ENCODE data around the gene GPRASP2. TPM values are rescaled to one million over a fixed set of nuclear protein-coding genes. Genes with fewer than 3 reads are reported as not detected.

The GPRASP2 gene
- total RNA-seq, 6 experiments from 2014 or later, result 3.4 to 8.3 (median 5.8) TPM

DNA sequence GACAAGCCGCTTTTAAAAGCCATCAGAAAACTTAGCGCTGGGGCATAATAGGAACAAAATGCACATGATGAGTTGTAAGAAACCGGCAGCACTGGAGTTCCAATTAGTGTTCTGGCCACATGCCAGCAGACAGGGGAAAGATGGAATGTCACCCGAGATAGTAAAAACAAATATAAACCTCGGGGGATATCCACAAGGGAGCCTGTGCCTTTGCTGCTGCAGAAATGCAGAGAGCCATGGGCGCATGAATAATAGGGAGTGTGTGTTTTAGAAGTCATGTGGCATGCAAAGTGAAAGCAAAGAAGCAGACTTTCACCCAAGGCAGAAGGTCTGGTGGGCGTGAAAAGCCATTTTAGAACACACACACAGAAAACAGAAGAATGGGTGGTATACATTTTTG is 27.4 kb downstream of the GPRASP2 start:
- no peak for TF ChIP-seq POLR2A (IDR thresholded peaks at IDR 0.05)
- TF ChIP-seq, protein P1, sequence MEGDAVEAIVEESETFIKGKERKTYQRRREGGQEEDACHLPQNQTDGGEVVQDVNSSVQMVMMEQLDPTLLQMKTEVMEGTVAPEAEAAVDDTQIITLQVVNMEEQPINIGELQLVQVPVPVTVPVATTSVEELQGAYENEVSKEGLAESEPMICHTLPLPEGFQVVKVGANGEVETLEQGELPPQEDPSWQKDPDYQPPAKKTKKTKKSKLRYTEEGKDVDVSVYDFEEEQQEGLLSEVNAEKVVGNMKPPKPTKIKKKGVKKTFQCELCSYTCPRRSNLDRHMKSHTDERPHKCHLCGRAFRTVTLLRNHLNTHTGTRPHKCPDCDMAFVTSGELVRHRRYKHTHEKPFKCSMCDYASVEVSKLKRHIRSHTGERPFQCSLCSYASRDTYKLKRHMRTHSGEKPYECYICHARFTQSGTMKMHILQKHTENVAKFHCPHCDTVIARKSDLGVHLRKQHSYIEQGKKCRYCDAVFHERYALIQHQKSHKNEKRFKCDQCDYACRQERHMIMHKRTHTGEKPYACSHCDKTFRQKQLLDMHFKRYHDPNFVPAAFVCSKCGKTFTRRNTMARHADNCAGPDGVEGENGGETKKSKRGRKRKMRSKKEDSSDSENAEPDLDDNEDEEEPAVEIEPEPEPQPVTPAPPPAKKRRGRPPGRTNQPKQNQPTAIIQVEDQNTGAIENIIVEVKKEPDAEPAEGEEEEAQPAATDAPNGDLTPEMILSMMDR (IDR thresholded peaks at IDR 0.05), result no peak
- Histone ChIP-seq H3K4me1 (no peaks in the 10 kb centered on the region), H3K27me3 (no peaks in the 10 kb centered on the region), H3K27ac (no peak overlapping the region), H3K4me3 (no peak overlapping the region), H3K9me3 (no peaks in the 10 kb centered on the region), H3K36me3 (no peaks in the 10 kb centered on the region)
- WGBS (ENCODE audit: insufficient coverage, low coverage, low lambda C conversion rate, missing lambda C conversion rate), result 65% methylated on average over 6 of the region's 7 CpGs
- DNase-seq, result no peak
- intact Hi-C loops (cut with DNase I), result no loop called here
- ATAC-seq, result no peak

DNA sequence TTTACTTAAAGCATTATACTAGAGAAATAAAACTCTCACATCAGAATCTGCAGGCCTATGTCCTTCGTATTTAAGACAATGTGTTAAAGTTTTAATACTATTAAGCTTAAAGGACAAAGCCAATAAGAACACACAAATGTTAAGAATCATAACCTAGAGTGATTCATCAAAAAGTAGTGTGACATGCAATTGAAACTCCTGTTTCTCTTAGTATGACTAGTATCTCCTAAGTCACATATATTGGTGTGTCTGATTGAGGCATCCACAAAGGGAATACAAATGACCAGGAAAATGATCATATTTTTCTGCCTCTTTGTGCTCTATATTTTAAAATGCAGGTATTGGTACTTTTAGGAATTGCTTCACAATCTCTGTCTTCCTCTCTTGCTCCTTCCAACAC is 32.1 kb downstream of the GPRASP2 start:
- Histone ChIP-seq H3K4me3 (no peak overlapping the region), H3K27ac (no peak overlapping the region), H3K9me3 (no peaks in the 10 kb centered on the region), H3K27me3 (no peaks in the 10 kb centered on the region), H3K4me1 (no peaks in the 10 kb centered on the region), H3K36me3 (no peaks in the 10 kb centered on the region)
- TF ChIP-seq POLR2A (IDR thresholded peaks at IDR 0.05), result no peak
- TF ChIP-seq, protein P1 (IDR thresholded peaks at IDR 0.05), result no peak
- 52% methylated on average over 1 of the region's 1 CpG for WGBS (ENCODE audit: insufficient coverage, low coverage, low lambda C conversion rate, missing lambda C conversion rate)
- ATAC-seq (no peak), DNase-seq (no peak)
- intact Hi-C loops (cut with DNase I), result no loop called here

GRCh38 chrX:102745513-102745856 is 33.2 kb downstream of the GPRASP2 start:
- intact Hi-C loops (cut with DNase I), result no loop called here
- Histone ChIP-seq H3K36me3 (no peaks in the 10 kb centered on the region), H3K27ac (no peak overlapping the region), H3K27me3 (no peaks in the 10 kb centered on the region), H3K4me3 (peak overlapping the region in 2 of 3 donors; percentile 32 to 56), H3K4me1 (no peaks in the 10 kb centered on the region), H3K9me3 (no peaks in the 10 kb centered on the region)
- TF ChIP-seq POLR2A (IDR thresholded peaks at IDR 0.05), result no peak
- TF ChIP-seq, protein P1 (IDR thresholded peaks at IDR 0.05), result no peak
- DNase-seq (no peak), ATAC-seq (no peak)
- WGBS (ENCODE audit: insufficient coverage, low coverage, low lambda C conversion rate, missing lambda C conversion rate), result no CpG with 5 or more reads among the region's 14 CpGs

DNA sequence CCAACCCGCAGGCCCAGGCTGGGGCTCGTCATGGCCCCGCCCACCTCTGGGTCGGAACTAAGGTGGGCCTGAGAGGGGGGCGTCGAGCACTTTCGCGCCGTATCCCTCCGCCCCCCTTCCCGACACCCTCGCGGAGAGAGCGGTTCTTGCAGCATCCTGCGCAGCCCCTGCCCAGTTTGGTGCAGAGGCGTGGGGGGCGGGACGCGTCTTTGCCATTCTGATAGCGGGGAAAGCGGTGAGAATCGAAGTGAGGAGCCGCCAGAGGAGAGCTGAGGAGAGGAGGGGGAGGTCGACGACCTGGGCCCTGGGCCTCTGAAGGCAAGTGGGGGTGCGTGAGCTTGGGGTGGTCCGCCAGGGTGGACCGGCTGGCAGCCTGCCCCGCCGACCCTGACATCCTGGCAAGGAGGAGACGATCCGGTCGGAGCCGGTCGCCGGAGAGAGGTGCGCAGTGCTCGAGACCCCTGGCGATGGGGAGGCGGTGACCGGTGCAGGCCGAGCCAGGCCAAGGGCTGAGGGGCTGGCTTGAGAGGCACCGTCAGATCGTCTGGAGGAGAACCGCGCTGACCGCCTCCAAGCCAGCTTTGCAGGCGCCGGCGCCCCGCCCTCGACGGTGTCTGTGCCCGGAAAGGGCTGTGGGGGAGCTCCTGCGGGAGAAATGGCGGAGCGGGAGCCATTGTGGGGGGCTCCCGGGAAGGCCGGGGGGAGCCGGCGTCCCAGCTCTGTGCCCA is 33.8 kb downstream of the GPRASP2 start:
- TF ChIP-seq, protein P1 (IDR thresholded peaks at IDR 0.05), result no peak
- TF ChIP-seq POLR2A (IDR thresholded peaks at IDR 0.05), result no peak
- Histone ChIP-seq H3K4me3 (peak overlapping the region; percentile 27 to 56 (median 32)), H3K36me3 (no peaks in the 10 kb centered on the region), H3K9me3 (no peaks in the 10 kb centered on the region), H3K4me1 (no peaks in the 10 kb centered on the region), H3K27me3 (no peaks in the 10 kb centered on the region), H3K27ac (no peak overlapping the region)
- DNase-seq (peak; percentile 38 to 57 (median 39)), ATAC-seq (peak; percentile 60 to 68 (median 66))
- WGBS (ENCODE audit: insufficient coverage, low coverage, low lambda C conversion rate, missing lambda C conversion rate), result 22% methylated on average over 10 of the region's 61 CpGs
- intact Hi-C loops (cut with DNase I), result no loop called here

Data from right lobe of liver (tissue), 6 donors.